Mesodermal cell (in vitro differentiated cells): Measurements from ENCODE around the gene CGNL1.
A peak's percentile ranks its signal among the peaks of the same experiment; 100 is the strongest.

Source experiments
- H3K27ac ChIP-seq: 2 replicates; pipeline ENCODE4 v1.7.0; 2013; ENCODE audit warnings: mild to moderate bottlenecking, low read depth, low read length, moderate library complexity; ENCODE audit not compliant: severe bottlenecking
- H3K36me3 ChIP-seq: 2 replicates; pipeline ENCODE4 v1.7.1; 2013; ENCODE audit warnings: mild to moderate bottlenecking, low read length, moderate library complexity; ENCODE audit not compliant: control insufficient read depth, insufficient read depth
- H3K4me1 ChIP-seq: one replicate; pipeline ENCODE4 v1.7.1; 2013; ENCODE audit warnings: mild to moderate bottlenecking, low read length; ENCODE audit not compliant: insufficient read depth, control insufficient read depth, poor library complexity, severe bottlenecking
- H3K4me3 ChIP-seq: 2 replicates; pipeline ENCODE4 v1.7.0; 2013; ENCODE audit warnings: low read length, control low read depth, mild to moderate bottlenecking; ENCODE audit not compliant: insufficient read depth, poor library complexity, severe bottlenecking; ENCODE audit errors: extremely low read depth
- H3K9me3 ChIP-seq: 2 replicates; pipeline ENCODE4 v1.7.1; 2013; ENCODE audit warnings: mild to moderate bottlenecking, low read length, moderate library complexity; ENCODE audit not compliant: control insufficient read depth
- WGBS, 2 experiments: methylation state at CpG; one replicate each; pipeline ENCODE4 v1.1.5; 2013; ENCODE audit warnings: missing lambda C conversion rate in 2 of 2; ENCODE audit not compliant: insufficient coverage in 2 of 2; 5-methylcytosine and 5-hydroxymethylcytosine counted together

CGNL1 gene

GRCh38 chr15:57496946-57497869, 120.9 kb downstream of the CGNL1 start:
- Histone ChIP-seq H3K9me3 (no peaks in the 10 kb centered on the region), H3K36me3 (peaks cover 13% of the 10 kb centered on the region), H3K4me1 (peaks cover 57% of the 10 kb centered on the region), H3K4me3 (no peak overlapping the region), H3K27ac (peak overlapping the region; percentile 93)
- 69 to 82% methylated on average over 13 to 14 of the region's 15 CpGs for WGBS, 2 experiments

- Histone ChIP-seq H3K36me3 (peaks cover 11% of the 10 kb centered on the region), H3K4me3 (no peak overlapping the region), H3K9me3 (no peaks in the 10 kb centered on the region), H3K27ac (peak overlapping the region; percentile 89), H3K4me1 (peaks cover 61% of the 10 kb centered on the region)
- 57 to 81% methylated on average over 5 to 9 of the region's 10 CpGs for WGBS, 2 experiments
These were observed 124.0 kb downstream of the CGNL1 start for GRCh38 chr15:57500256-57500655.

- no peaks in the 10 kb centered on the region for H3K9me3 ChIP-seq
- H3K27ac ChIP-seq = peak overlapping the region; percentile 89
- 87 to 92% methylated on average over 4 to 5 of the region's 6 CpGs for WGBS, 2 experiments
These were observed 124.8 kb downstream of the CGNL1 start for GRCh38 chr15:57500979-57501576.

GRCh38 chr15:57502116-57502515, 125.8 kb downstream of the CGNL1 start:
- no peak overlapping the region for H3K4me3 ChIP-seq
- peaks cover 11% of the 10 kb centered on the region for H3K36me3 ChIP-seq
- H3K9me3 ChIP-seq = no peaks in the 10 kb centered on the region
- peak overlapping the region; percentile 89 for H3K27ac ChIP-seq
- WGBS, 2 experiments = 14 to 17% methylated on average over 1 to 2 of the region's 2 CpGs
- H3K4me1 ChIP-seq = peaks cover 55% of the 10 kb centered on the region

More at GRCh38 chr15:57500979-57501576, 124.8 kb downstream of the CGNL1 start:
- Histone ChIP-seq H3K4me1 (peaks cover 61% of the 10 kb centered on the region), H3K4me3 (no peak overlapping the region), H3K36me3 (peaks cover 11% of the 10 kb centered on the region)

- Histone ChIP-seq H3K4me3 (no peak overlapping the region), H3K36me3 (peaks cover 11% of the 10 kb centered on the region), H3K27ac (peak overlapping the region; percentile 89), H3K9me3 (no peaks in the 10 kb centered on the region), H3K4me1 (peaks cover 51% of the 10 kb centered on the region)
- 89 to 92% methylated on average over 5 of the region's 6 CpGs for WGBS, 2 experiments
These were observed 126.9 kb downstream of the CGNL1 start for GRCh38 chr15:57503051-57503702.

- H3K27ac ChIP-seq = no peak overlapping the region
- peaks cover 54% of the 10 kb centered on the region for H3K4me1 ChIP-seq
- no peaks in the 10 kb centered on the region for H3K9me3 ChIP-seq
- H3K36me3 ChIP-seq = peaks cover 11% of the 10 kb centered on the region
- 90 to 97% methylated on average over 5 to 7 of the region's 9 CpGs for WGBS, 2 experiments
- H3K4me3 ChIP-seq = no peak overlapping the region
These were observed 127.8 kb downstream of the CGNL1 start for GRCh38 chr15:57503911-57504598.

GRCh38 chr15:57504599-57504940, 128.3 kb downstream of the CGNL1 start:
- 89% methylated on average over 1 of the region's 1 CpG; no CpG with 5 or more reads in 1 of the 2 experiments for WGBS, 2 experiments
- no peaks in the 10 kb centered on the region for H3K9me3 ChIP-seq
- peaks cover 55% of the 10 kb centered on the region for H3K4me1 ChIP-seq
- peaks cover 11% of the 10 kb centered on the region for H3K36me3 ChIP-seq
- H3K27ac ChIP-seq = peak overlapping the region; percentile 17
- H3K4me3 ChIP-seq = no peak overlapping the region

GRCh38 chr15:57505056-57505715, 128.9 kb downstream of the CGNL1 start:
- peak overlapping the region; percentile 17 for H3K27ac ChIP-seq
- no peaks in the 10 kb centered on the region for H3K9me3 ChIP-seq
- peaks cover 11% of the 10 kb centered on the region for H3K36me3 ChIP-seq
- 91 to 98% methylated on average over 4 to 7 of the region's 10 CpGs for WGBS, 2 experiments
- peaks cover 50% of the 10 kb centered on the region for H3K4me1 ChIP-seq
- H3K4me3 ChIP-seq = no peak overlapping the region

- Histone ChIP-seq H3K27ac (peak overlapping the region; percentile 46), H3K4me3 (no peak overlapping the region), H3K4me1 (peaks cover 44% of the 10 kb centered on the region), H3K9me3 (no peaks in the 10 kb centered on the region), H3K36me3 (peaks cover 17% of the 10 kb centered on the region)
- 83 to 90% methylated on average over 4 to 7 of the region's 9 CpGs for WGBS, 2 experiments
These were observed 129.7 kb downstream of the CGNL1 start for GRCh38 chr15:57505949-57506391.

- Histone ChIP-seq H3K4me1 (peaks cover 39% of the 10 kb centered on the region), H3K36me3 (peaks cover 20% of the 10 kb centered on the region), H3K27ac (peak overlapping the region; percentile 46), H3K4me3 (no peak overlapping the region), H3K9me3 (no peaks in the 10 kb centered on the region)
- 81 to 86% methylated on average over 2 of the region's 2 CpGs for WGBS, 2 experiments
These were observed 130.1 kb downstream of the CGNL1 start for GRCh38 chr15:57506422-57506821.
